ENCODE data around the gene FAAP100.
A peak's percentile ranks its signal among the peaks of the same experiment; 100 is the strongest.
"Not testable (repeated sequence)": the region's sequence is repeated elsewhere in the genome, so short reads cannot be mapped to it uniquely, and the experiment has no call there.

Gene FAAP100, protein sequence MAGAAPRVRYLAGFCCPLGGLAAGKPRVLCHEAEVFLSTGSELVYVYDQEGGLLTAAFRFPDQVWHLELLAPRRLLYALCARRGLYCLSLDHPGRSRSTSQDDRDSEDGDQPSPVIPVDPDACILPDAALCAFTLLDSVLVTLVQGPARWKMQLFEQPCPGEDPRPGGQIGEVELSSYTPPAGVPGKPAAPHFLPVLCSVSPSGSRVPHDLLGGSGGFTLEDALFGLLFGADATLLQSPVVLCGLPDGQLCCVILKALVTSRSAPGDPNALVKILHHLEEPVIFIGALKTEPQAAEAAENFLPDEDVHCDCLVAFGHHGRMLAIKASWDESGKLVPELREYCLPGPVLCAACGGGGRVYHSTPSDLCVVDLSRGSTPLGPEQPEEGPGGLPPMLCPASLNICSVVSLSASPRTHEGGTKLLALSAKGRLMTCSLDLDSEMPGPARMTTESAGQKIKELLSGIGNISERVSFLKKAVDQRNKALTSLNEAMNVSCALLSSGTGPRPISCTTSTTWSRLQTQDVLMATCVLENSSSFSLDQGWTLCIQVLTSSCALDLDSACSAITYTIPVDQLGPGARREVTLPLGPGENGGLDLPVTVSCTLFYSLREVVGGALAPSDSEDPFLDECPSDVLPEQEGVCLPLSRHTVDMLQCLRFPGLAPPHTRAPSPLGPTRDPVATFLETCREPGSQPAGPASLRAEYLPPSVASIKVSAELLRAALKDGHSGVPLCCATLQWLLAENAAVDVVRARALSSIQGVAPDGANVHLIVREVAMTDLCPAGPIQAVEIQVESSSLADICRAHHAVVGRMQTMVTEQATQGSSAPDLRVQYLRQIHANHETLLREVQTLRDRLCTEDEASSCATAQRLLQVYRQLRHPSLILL

DNA sequence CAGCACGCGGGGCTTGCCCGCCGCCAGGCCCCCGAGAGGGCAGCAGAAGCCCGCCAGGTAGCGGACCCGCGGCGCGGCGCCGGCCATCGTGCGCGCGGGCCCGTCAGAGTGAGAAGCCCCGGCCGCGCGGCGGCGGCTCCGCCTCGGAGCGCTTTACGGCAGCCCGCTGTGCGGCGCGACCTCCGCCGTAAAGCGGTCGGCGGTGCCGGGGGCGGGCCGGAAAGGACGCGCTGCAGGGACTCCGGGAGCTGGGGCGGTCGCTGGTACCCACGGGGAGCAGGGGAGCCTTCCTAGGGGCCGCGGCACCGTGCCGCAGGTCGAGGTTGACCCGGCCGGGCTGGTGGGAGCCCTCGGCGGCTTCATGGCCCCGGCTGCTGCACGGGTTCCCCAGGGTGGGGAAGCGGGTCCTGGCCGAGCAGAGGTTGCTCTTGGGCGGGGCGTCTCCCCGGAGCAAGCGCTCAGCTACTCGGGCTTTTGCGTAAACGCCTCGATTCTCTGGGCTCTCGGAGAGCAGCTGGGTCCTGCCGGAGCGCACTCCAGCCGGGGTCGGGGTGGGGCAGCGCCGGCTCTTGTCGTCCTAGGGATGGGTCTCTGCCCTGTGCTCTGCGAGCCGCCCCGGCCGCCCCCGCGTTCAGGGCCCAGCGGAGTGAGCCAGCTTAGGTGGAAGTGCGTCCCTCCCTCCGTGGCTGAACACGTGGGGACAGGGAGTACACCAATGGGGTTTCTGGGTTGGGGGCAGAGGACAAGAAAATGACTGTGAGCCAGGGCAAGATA, at the start of gene FAAP100:
FAAP100 (minus strand) TSS at position 110 of the 774 bp plus-strand sequence; CDS start at position 87, 23 bp downstream.
- DNase-seq = peak; percentile 92

- no peak for DNase-seq
These were observed 49.5 kb upstream of the FAAP100 start for GRCh38 chr17:81601525-81602120.

GRCh38 chr17:81599719-81600486, 47.8 kb upstream of the FAAP100 start:
- no peak for DNase-seq

DNA sequence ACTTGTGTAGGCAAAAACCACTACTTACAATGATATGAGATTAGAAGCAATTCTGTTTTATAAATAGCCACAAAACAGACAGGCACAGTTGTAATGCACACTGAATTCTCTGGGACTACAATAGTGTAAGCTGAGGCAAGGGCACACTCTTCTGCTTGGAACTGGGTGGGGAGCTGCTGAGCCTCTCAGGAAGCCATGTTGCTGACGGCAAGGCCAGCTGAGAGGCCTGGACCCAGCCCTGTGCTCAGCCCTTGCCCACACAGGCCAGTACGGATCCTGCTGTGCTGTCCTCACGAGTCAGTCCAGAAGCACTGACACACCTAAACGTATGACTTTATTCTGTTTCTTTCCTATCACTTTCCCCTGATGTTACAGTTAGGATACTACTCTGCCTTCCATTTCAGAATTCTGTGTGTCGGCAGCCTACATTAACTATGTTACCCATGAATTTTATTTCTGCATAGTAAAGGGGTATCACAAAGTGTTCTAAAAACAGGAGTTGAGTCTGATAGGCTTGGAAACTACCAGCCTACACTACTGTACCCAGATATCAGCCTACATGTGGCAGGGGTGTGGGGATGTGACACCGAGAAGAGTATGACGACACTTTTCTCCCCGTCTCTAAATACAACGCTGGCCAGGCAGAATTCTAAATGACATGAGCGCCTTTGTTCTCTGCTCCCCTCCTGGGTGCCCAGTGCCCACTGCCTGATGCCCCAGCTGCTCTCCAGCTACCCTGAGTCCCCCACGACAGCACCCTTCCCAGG, 41.1 kb upstream of the FAAP100 start:
- no peak for DNase-seq

- DNase-seq = no peak
These were observed 39.8 kb upstream of the FAAP100 start for GRCh38 chr17:81591971-81592370.

DNA sequence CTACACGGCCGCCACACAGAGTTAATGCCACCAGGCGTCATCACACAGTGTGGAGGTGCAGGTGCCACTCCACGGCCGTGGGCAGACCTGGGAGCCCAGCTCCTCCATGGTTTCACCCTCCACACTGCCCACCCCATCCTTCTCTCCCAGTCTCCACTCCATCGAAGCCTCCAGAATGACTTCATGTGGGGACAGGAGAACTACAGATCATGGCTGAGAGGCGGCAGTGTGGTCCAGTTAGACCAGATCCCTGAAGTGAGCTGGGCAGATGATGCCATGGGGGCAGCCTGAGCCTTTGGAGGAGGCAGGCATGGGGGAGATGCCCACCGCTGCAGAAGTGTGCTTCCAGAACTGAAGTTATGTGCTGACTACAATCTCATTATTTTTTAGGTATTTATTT, 38.0 kb upstream of the FAAP100 start:
- no peak for DNase-seq

GRCh38 chr17:81589612-81590011, 37.5 kb upstream of the FAAP100 start:
- DNase-seq = no peak

DNA sequence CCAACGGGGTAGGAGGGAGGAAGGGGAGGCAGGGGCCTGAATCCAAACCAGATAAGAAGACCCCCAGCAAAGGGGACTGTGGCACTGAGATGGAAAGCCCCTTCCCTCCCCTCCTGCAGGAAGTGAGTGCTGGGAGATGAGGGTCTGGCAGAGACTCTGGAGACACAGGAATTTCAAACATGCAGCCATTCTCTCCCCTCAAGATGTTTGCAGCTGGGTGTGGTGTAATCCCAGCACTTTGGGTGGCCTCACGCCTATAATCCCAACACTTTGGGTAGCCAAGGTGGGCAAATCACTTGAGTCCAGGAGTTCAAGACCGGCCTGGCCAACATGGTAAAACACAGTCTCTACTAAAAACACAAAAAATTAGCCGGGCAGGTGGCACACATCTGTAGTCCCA, 33.9 kb upstream of the FAAP100 start:
- DNase-seq = no peak

DNA sequence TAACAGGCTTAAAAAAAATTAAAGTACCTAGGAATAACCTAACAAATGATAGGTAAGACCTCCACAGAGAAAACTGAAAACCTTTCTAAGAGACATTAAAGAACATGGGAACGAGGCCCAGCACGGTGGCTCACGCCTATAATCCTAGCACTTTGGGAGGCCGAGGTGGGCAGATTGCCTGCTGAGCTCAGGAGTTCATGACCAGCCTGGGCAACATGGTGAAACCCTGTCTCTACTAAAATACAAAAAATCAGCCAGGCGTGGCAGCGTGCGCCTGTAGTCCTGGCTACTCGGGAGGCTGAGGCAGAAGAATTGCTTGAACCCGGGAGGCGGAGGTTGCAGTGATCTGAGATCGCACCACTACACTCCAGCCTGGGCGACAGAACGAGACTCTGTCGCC, 32.6 kb upstream of the FAAP100 start:
- DNase-seq = not testable (repeated sequence)

DNA sequence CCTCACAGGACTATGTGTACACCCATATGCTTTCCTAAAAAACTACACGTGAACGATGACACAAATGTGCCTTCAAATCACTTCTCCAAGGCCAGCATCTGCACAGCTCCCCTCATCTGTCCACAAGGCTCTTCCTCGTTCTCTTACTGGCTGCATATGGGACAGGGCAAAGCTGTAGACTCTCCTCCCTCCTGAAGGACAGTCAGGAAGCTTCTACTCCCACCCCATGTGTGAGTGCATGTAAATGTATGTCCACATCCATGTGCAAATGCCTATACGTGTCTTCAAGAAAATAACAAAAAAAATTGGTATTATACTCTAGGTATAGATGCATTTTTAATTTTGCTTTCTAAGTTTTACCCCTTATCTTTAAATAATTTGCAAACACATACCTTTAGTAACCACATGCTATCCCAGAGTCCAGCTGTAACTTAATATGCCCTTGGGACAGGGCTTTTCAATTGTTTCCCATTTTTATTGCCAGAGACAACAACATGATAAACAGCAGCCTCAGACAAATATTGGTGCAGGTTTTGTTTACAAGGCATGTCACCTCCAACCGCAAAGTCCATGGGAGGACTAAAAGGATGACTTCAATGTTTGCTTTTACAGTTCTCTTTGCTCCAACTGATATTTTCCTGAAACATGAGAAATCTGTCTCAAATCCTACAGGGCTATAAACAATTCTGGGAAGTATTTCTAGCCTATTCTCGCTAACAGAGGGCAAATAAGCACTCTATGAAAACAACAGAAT, 31.6 kb upstream of the FAAP100 start:
- DNase-seq = no peak

- no peak for DNase-seq
These were observed 30.6 kb upstream of the FAAP100 start for GRCh38 chr17:81582749-81583148.

DNA sequence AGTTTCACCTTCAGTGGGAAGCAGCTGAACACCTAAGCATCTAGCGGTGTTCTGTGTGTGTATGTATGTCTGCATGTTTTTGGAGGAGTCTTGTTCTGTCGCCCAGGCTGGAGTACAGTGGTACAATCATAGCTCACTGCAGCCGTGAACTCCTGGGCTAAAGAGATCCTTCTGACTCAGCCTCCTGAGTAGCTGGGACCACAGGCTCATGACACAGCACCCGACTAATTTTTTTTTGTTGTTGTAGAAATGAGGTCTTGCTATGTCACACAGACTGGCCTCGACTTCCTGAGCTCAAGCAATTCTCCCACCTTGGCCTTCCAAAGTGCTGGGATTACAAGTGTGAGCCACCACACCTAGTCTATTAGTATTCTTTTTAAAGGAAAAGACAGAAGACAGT, 30.2 kb upstream of the FAAP100 start:
- no peak for DNase-seq

DNA sequence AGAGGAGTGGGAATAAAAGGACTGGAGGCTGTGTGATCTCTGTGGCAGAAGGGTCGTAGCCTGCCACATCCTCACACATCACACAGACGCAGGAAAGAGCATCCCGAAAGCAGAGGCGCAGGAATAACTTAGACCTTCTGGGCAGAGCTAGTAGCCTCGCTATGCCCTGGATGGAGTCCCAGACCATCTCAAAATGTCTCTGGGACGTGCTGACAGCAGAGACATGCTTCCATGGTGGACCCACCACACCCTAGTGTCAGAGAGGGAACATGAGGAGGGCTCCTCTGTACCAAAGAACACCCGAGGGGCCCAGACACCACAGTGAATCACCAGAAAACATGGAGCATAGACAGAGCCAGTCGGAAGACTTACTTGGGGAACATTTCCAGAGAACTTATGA, 29.6 kb upstream of the FAAP100 start:
- no peak for DNase-seq

DNA sequence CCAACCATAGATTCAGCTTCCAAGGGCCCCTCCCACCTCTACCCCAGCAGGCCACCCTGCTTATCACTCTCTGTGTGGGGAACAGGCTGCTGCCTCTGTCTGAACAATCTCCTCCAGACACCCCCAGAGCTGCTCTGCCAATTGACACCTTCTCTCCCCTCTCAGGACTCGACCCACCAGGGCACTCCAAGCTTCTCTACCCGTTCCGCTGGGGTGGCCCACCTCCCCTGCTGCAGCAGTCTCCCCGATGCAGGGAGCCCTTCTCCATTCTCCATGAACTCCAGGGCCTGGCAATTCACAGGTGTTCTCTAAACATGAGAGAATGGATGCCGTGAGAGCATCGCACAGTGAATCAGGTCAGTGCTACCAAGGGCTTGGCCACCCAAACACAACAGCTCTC, 28.3 kb upstream of the FAAP100 start:
- DNase-seq = no peak

- no peak for DNase-seq
These were observed 27.7 kb upstream of the FAAP100 start for GRCh38 chr17:81579821-81580321.

DNA sequence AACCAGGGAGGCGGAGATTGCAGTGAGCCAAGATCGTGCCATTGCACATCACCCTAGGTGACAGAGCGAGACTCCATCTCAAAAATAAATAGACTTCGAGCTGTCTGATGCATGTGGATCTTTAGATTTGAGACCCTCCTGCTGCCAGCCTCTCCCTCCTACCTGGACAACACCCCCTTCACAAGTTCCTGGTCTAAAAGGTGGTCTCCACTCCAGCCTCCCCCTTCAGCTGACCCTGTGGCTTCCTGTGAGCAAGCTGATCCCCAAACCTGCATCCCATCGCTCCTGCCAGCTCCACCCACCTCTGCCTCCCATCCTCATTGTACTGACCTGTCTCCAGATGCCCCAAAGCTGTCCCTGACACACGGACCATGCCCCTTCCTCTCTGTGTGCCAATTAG, 27.1 kb upstream of the FAAP100 start:
- no peak for DNase-seq

GRCh38 chr17:81578561-81579225, 26.5 kb upstream of the FAAP100 start:
- no peak for DNase-seq

DNA sequence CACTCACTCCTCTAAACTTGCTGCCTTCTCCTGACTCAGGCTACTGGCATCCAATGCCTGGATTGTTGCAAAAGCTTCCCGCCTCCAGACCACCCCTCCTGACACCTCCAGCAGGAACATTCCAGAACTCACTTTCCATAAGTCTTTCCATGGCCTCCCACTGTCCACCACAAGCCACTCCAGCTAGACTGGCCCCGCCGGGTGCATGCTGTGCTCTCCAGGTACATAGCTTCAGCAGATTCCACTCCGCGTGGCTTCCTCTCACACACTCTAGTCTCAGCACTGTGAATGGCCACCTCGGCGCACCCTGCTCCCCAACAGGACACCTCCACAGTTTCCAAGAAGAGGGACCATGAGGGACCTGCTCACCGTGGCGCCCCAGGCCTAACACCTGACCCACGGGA, 25.9 kb upstream of the FAAP100 start:
- no peak for DNase-seq

- no peak for DNase-seq
These were observed 25.3 kb upstream of the FAAP100 start for GRCh38 chr17:81577278-81578000.
